Neutrophil (primary cell): ENCODE data around the gene SIK2.

Experiments used
- H3K27ac ChIP-seq: fragments of 200-600 bp; sonication (generic); 2 replicates; pipeline ENCODE4 v1.5.1; 2016; ENCODE audit warnings: mild to moderate bottlenecking, moderate library complexity
- H3K27me3 ChIP-seq: fragments of 200-600 bp; sonication (generic); 2 replicates; pipeline ENCODE4 v1.6.0; 2016; ENCODE audit warnings: mild to moderate bottlenecking
- H3K36me3 ChIP-seq: fragments of 200-600 bp; sonication (generic); 2 replicates; pipeline ENCODE4 v1.5.1; 2017
- H3K4me1 ChIP-seq, 2 experiments: fragments of 200-600 bp in 1 of 2; sonication (generic) in 1 of 2; 1 replicate in 1 of 2; 2 replicates in 1 of 2; pipeline versions ENCODE4 v1.5.1 to v1.6.1; 2013 to 2016; ENCODE audit warnings: low read depth in 1 of 2, low read length in 1 of 2, mild to moderate bottlenecking in 1 of 2, moderate library complexity in 1 of 2; ENCODE audit not compliant: control insufficient read depth in 1 of 2, insufficient read depth in 1 of 2
- H3K4me3 ChIP-seq, 2 experiments: fragments of 200-600 bp in 1 of 2; sonication (generic) in 1 of 2; 1 replicate in 1 of 2; 2 replicates in 1 of 2; pipeline ENCODE4 v1.5.1; 2013 to 2016; ENCODE audit warnings: low read depth in 1 of 2, low read length in 1 of 2, mild to moderate bottlenecking in 1 of 2, moderate library complexity in 1 of 2
- H3K9me3 ChIP-seq: fragments of 200-600 bp; sonication (generic); 2 replicates; pipeline ENCODE4 v1.5.1; 2016
- CTCF ChIP-seq: fragments of 200-600 bp; sonication (generic); IDR thresholded peaks from 2 replicates; pipeline ENCODE4 v1.5.1; 2016; ENCODE audit warnings: antibody characterized with exemption

The SIK2 gene

GRCh38 chr11:111680486-111681175, 78.4 kb downstream of the SIK2 start:
- Histone ChIP-seq H3K27ac (no peak overlapping the region), H3K4me1 (no peaks in the 10 kb centered on the region), H3K4me3 (no peak overlapping the region), H3K9me3 (no peaks in the 10 kb centered on the region), H3K27me3 (no peaks in the 10 kb centered on the region), H3K36me3 (no peaks in the 10 kb centered on the region)
- no peak for TF ChIP-seq CTCF

- Histone ChIP-seq H3K36me3 (peaks cover 10% of the 10 kb centered on the region), H3K27me3 (no peaks in the 10 kb centered on the region), H3K4me3 (no peak overlapping the region), H3K9me3 (no peaks in the 10 kb centered on the region), H3K27ac (no peak overlapping the region), H3K4me1 (no peaks in the 10 kb centered on the region)
- TF ChIP-seq CTCF: no peak
These were observed 81.6 kb downstream of the SIK2 start for GRCh38 chr11:111683806-111684205.

- no peaks in the 10 kb centered on the region for H3K9me3 ChIP-seq
- no peak overlapping the region for H3K4me3 ChIP-seq
- no peak overlapping the region for H3K27ac ChIP-seq
- peaks cover 13% of the 10 kb centered on the region for H3K36me3 ChIP-seq
- no peak for TF ChIP-seq CTCF
- H3K27me3 ChIP-seq: no peaks in the 10 kb centered on the region
- H3K4me1 ChIP-seq: no peaks in the 10 kb centered on the region
These were observed 82.0 kb downstream of the SIK2 start for GRCh38 chr11:111684251-111684650.

- no peaks in the 10 kb centered on the region for H3K27me3 ChIP-seq
- no peak overlapping the region for H3K4me3 ChIP-seq
- H3K4me1 ChIP-seq: no peaks in the 10 kb centered on the region
- H3K36me3 ChIP-seq: peaks cover 22% of the 10 kb centered on the region
- no peak for TF ChIP-seq CTCF
- H3K9me3 ChIP-seq: no peaks in the 10 kb centered on the region
- H3K27ac ChIP-seq: no peak overlapping the region
These were observed 85.8 kb downstream of the SIK2 start for GRCh38 chr11:111688013-111688412.

- H3K36me3 ChIP-seq: peaks cover 22% of the 10 kb centered on the region
- H3K4me3 ChIP-seq: no peak overlapping the region
- no peak for TF ChIP-seq CTCF
- no peaks in the 10 kb centered on the region for H3K27me3 ChIP-seq
- no peak overlapping the region for H3K27ac ChIP-seq
- no peaks in the 10 kb centered on the region for H3K9me3 ChIP-seq
- H3K4me1 ChIP-seq: no peaks in the 10 kb centered on the region
These were observed 88.9 kb downstream of the SIK2 start for GRCh38 chr11:111691176-111691575.
